H1 (cell line): ENCODE data around the gene MCC. TPM values are rescaled to one million over a fixed set of nuclear protein-coding genes. Genes with fewer than 3 reads are reported as not detected.

Source experiments
- CHD7 ChIP-seq: fragments of 300-600 bp; sonication (generic); IDR thresholded peaks from 2 replicates; pipeline ENCODE4 v1.7.1; 2012; ENCODE audit warnings: low read length, moderate library complexity, mild to moderate bottlenecking, inconsistent platforms; ENCODE audit not compliant: insufficient replicate concordance
- USF2 ChIP-seq: IDR thresholded peaks from 2 replicates; pipeline ENCODE4 v1.6.1; 2011; ENCODE audit warnings: low read length, improper control_type of control experiment
- polyA plus RNA-seq, 7 experiments: library from polyadenylated mRNA; depleted of rRNA in 3 of 7; stranded (reverse) in 5 of 7; unstranded in 2 of 7; fragments of >200 nt in 5 of 7; fragments of 200-250 nt in 2 of 7; gene quantifications; 1 replicate in 5 of 7; 2 replicates in 1 of 7; 4 replicates in 1 of 7; pipeline versions ENCODE4 v1.2.1 to v1.2.3, GENCODE V29; 2011 to 2013; ENCODE audit warnings: missing spikeins in 2 of 7, mixed read lengths in 2 of 7
- total RNA-seq: library from RNA; stranded (reverse); fragmentation: NEBNext Ultra II Directional; extraction: Animal tissue kit (Norgen Biotek cat#: 25700); gene quantifications from 2 replicates; pipeline ENCODE4 v1.2.1, GENCODE V29; 2021

MCC gene
- total and polyA plus RNA-seq, 2 of the 8 experiments (the other 6 are each of a cell fraction or from before 2014, with no cell fraction given) = 2.6 to 18.3 TPM

- TF ChIP-seq CHD7 = no peak
- TF ChIP-seq USF2 = no peak
These were observed 354.9 kb downstream of the MCC start (continued) for GRCh38 chr5:113133211-113133975.
